Peyer's patch (tissue), 4 donors: ENCODE measurements around the gene PRR33. TPM values are rescaled to one million over a fixed set of nuclear protein-coding genes. Genes with fewer than 3 reads are reported as not detected.

ENCODE experiments used
- DNase-seq, 3 donors: peaks; one replicate each; pipeline ENCODE4 v3.0.0-alpha.2; 2017 to 2019
- H3K27ac ChIP-seq, 4 donors: fragments of 200-600 bp; sonication (generic); one replicate each; pipeline ENCODE4 v1.5.1; 2016 to 2019
- H3K27me3 ChIP-seq, 2 donors: fragments of 200-600 bp; sonication (generic); one replicate each; pipeline ENCODE4 v1.5.1; 2019
- H3K36me3 ChIP-seq, 3 donors: fragments of 200-600 bp; sonication (generic); one replicate each; pipeline ENCODE4 v1.5.1; 2016 to 2019
- H3K4me1 ChIP-seq, 4 donors: fragments of 200-600 bp; sonication (generic); one replicate each; pipeline ENCODE4 v1.5.1; 2016 to 2019
- H3K4me3 ChIP-seq, 4 donors: fragments of 200-600 bp; sonication (generic); 1 replicate in 3 of 4; 2 replicates in 1 of 4; pipeline ENCODE4 v1.5.1; 2016 to 2019; ENCODE audit warnings: mild to moderate bottlenecking in 1 of 4
- H3K9me3 ChIP-seq, 4 donors: fragments of 200-600 bp; sonication (generic); one replicate each; pipeline ENCODE4 v1.5.1; 2016 to 2019; ENCODE audit warnings: mild to moderate bottlenecking in 1 of 4
- CTCF ChIP-seq, 6 experiments: fragments of 450-650 bp in 4 of 6; fragments of 200-600 bp in 2 of 6; sonication (generic) in 1 of 6; IDR thresholded peaks; one replicate each; pipeline ENCODE4 v1.5.1; 2017 to 2019; ENCODE audit warnings: antibody characterized with exemption in 6 of 6, mild to moderate bottlenecking in 3 of 6, moderate library complexity in 1 of 6
- POLR2A ChIP-seq, 2 donors: fragments of 450-650 bp; IDR thresholded peaks; one replicate each; pipeline ENCODE4 v1.5.1; 2017; ENCODE audit warnings: antibody characterized with exemption in 2 of 2, mild to moderate bottlenecking in 2 of 2, moderate library complexity in 2 of 2
- total RNA-seq, 4 donors: library from RNA; depleted of rRNA; stranded (reverse); fragments of >200 nt; gene quantifications; one replicate each; pipeline ENCODE4 v1.1.0, GENCODE V29; 2016

Gene PRR33
- total RNA-seq, 4 donors from 2014 or later = not detected

- Histone ChIP-seq H3K9me3 (no peaks in the 10 kb centered on the region), H3K27me3 (no peaks in the 10 kb centered on the region), H3K4me3 (no peak overlapping the region), H3K36me3 (no peaks in the 10 kb centered on the region), H3K27ac (no peak overlapping the region), H3K4me1 (no peaks in the 10 kb centered on the region)
- TF ChIP-seq POLR2A (IDR thresholded peaks at IDR 0.05) (no peak), CTCF (IDR thresholded peaks at IDR 0.05) (no peak)
- peak in 1 of 3 donors; percentile 3 for DNase-seq
Measured at GRCh38 chr11:1899090-1899489, 7.4 kb upstream of the PRR33 start.

GRCh38 chr11:1896923-1897322 is 5.2 kb upstream of the PRR33 start:
- Histone ChIP-seq H3K9me3 (no peaks in the 10 kb centered on the region), H3K27ac (no peak overlapping the region), H3K4me1 (no peaks in the 10 kb centered on the region), H3K36me3 (no peaks in the 10 kb centered on the region), H3K27me3 (no peaks in the 10 kb centered on the region), H3K4me3 (no peak overlapping the region)
- TF ChIP-seq POLR2A (IDR thresholded peaks at IDR 0.05) (no peak), CTCF (IDR thresholded peaks at IDR 0.05) (no peak)
- peak in 1 of 3 donors; percentile 23 for DNase-seq

GRCh38 chr11:1896468-1896867 is 4.8 kb upstream of the PRR33 start:
- Histone ChIP-seq H3K27me3 (no peaks in the 10 kb centered on the region), H3K27ac (no peak overlapping the region), H3K4me1 (no peaks in the 10 kb centered on the region), H3K36me3 (no peaks in the 10 kb centered on the region), H3K9me3 (no peaks in the 10 kb centered on the region), H3K4me3 (no peak overlapping the region)
- no peak for DNase-seq
- TF ChIP-seq POLR2A (IDR thresholded peaks at IDR 0.05) (no peak), CTCF (IDR thresholded peaks at IDR 0.05) (no peak)

DNA sequence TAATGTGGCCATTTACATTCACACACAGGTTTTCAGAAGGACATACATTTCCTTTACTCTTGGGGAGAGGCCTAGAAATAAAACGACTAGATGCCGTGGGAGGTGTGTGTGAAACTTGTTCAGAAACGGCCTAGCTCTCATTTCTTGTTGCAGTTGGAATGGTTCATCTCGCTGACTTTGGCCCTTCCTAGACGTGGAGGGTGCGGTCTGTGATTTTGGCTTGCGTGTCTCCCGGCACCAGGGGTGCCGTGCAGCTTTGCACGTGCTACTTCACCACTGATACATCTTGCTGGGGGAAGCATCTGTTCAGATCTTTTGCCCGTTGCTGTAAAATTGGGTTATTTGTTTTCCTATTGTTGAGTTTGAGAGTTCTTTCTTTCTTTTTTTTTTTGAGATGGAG is 3.1 kb upstream of the PRR33 start:
- no peaks in the 10 kb centered on the region for H3K36me3 ChIP-seq
- H3K4me3 ChIP-seq = no peak overlapping the region
- H3K27me3 ChIP-seq = no peaks in the 10 kb centered on the region
- no peak overlapping the region for H3K27ac ChIP-seq
- TF ChIP-seq CTCF (IDR thresholded peaks at IDR 0.05) (no peak), POLR2A (IDR thresholded peaks at IDR 0.05) (no peak)
- peaks cover 0 to 4% (median 0%) of the 10 kb centered on the region in 4 donors for H3K4me1 ChIP-seq
- H3K9me3 ChIP-seq = no peaks in the 10 kb centered on the region
- DNase-seq = peak in 1 of 3 donors; percentile 1

- Histone ChIP-seq H3K4me3 (no peak overlapping the region), H3K27me3 (no peaks in the 10 kb centered on the region), H3K9me3 (no peaks in the 10 kb centered on the region), H3K36me3 (no peaks in the 10 kb centered on the region), H3K27ac (no peak overlapping the region), H3K4me1 (peaks cover 0 to 14% (median 0%) of the 10 kb centered on the region in 4 donors)
- no peak for TF ChIP-seq POLR2A (IDR thresholded peaks at IDR 0.05)
- TF ChIP-seq CTCF (IDR thresholded peaks at IDR 0.05) = no peak
- DNase-seq = peak in 1 of 3 donors; percentile 13
Measured at GRCh38 chr11:1893581-1894359, 2.1 kb upstream of the PRR33 start.
